BJ (cell line): ENCODE data around the gene HSPA6. TPM values are rescaled to one million over a fixed set of nuclear protein-coding genes. Genes with fewer than 3 reads are reported as not detected.
A peak's percentile ranks its signal among the peaks of the same experiment; 100 is the strongest.
"Not testable (repeated sequence)": the region's sequence is repeated elsewhere in the genome, so short reads cannot be mapped to it uniquely, and the experiment has no call there.

Experiments used
- CTCF ChIA-PET: fragments of 350-600 bp; formaldehyde crosslinking; extraction: SDS; loops from one replicate; lab custom pipeline; 2021; ENCODE audit warnings: antibody characterized with exemption, inconsistent platforms; lab: Yijun Ruan, JAX
- POLR2A ChIA-PET: fragments of 300-600 bp; sonication (Branson Sonifier 250); formaldehyde crosslinking; extraction: SDS; loops from one replicate; lab custom pipeline; 2021; ENCODE audit warnings: antibody characterized with exemption; lab: Charles Lee
- DNase-seq: peaks from one replicate; pipeline ENCODE4 v3.0.0-alpha.2; 2011; ENCODE audit warnings: low read depth
- H3K27me3 ChIP-seq: 2 replicates; pipeline ENCODE4 v1.6.0; 2011; ENCODE audit warnings: low read length; ENCODE audit not compliant: control insufficient read depth, insufficient read depth
- H3K36me3 ChIP-seq: 2 replicates; pipeline ENCODE4 v1.5.1; 2011; ENCODE audit warnings: low read length; ENCODE audit not compliant: control insufficient read depth, insufficient read depth
- H3K4me3 ChIP-seq: 2 replicates; pipeline ENCODE4 v1.5.1; 2011; ENCODE audit warnings: low read depth, mild to moderate bottlenecking, control low read depth, low read length
- polyA plus RNA-seq: library from polyadenylated mRNA; depleted of rRNA; stranded (reverse); fragments of >200 nt; gene quantifications from 2 replicates; pipeline ENCODE4 v1.2.3, GENCODE V29; 2011

Gene HSPA6
- polyA plus RNA-seq, 1 experiment: 0.04 TPM

GRCh38 chr1:161523041-161523816, 1.1 kb upstream of the HSPA6 start:
- H3K36me3 ChIP-seq, H3K4me3 ChIP-seq, POLR2A ChIA-PET, DNase-seq, CTCF ChIA-PET, H3K27me3 ChIP-seq: not testable (repeated sequence)

- H3K36me3 ChIP-seq, POLR2A ChIA-PET, H3K27me3 ChIP-seq, CTCF ChIA-PET, DNase-seq: not testable (repeated sequence)
- peak overlapping the region; percentile 40 for H3K4me3 ChIP-seq
Observed at GRCh38 chr1:161524742-161525291, 477 bp downstream of the HSPA6 start.

DNA sequence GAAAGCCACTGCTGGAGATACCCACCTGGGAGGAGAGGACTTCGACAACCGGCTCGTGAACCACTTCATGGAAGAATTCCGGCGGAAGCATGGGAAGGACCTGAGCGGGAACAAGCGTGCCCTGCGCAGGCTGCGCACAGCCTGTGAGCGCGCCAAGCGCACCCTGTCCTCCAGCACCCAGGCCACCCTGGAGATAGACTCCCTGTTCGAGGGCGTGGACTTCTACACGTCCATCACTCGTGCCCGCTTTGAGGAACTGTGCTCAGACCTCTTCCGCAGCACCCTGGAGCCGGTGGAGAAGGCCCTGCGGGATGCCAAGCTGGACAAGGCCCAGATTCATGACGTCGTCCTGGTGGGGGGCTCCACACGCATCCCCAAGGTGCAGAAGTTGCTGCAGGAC, 981 bp downstream of the HSPA6 start:
- CTCF ChIA-PET, H3K4me3 ChIP-seq, DNase-seq: not testable (repeated sequence)

DNA sequence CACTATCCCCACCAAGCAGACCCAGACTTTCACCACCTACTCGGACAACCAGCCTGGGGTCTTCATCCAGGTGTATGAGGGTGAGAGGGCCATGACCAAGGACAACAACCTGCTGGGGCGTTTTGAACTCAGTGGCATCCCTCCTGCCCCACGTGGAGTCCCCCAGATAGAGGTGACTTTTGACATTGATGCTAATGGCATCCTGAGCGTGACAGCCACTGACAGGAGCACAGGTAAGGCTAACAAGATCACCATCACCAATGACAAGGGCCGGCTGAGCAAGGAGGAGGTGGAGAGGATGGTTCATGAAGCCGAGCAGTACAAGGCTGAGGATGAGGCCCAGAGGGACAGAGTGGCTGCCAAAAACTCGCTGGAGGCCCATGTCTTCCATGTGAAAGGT, 1.6 kb downstream of the HSPA6 start:
- H3K36me3 ChIP-seq: not testable (repeated sequence)

More for the DNA sequence above, 981 bp downstream of the HSPA6 start:
- H3K27me3 ChIP-seq, POLR2A ChIA-PET, H3K36me3 ChIP-seq: not testable (repeated sequence)

GRCh38 chr1:161528550-161528949, 4.2 kb downstream of the HSPA6 start:
- CTCF ChIA-PET, H3K4me3 ChIP-seq, DNase-seq, H3K27me3 ChIP-seq, H3K36me3 ChIP-seq, POLR2A ChIA-PET: not testable (repeated sequence)

More for the DNA sequence above, 1.6 kb downstream of the HSPA6 start:
- CTCF ChIA-PET, DNase-seq, H3K4me3 ChIP-seq, H3K27me3 ChIP-seq, POLR2A ChIA-PET: not testable (repeated sequence)

- CTCF ChIA-PET, H3K27me3 ChIP-seq, H3K36me3 ChIP-seq, DNase-seq, POLR2A ChIA-PET, H3K4me3 ChIP-seq: not testable (repeated sequence)
Observed at GRCh38 chr1:161529463-161530104, 5.2 kb downstream of the HSPA6 start.

DNA sequence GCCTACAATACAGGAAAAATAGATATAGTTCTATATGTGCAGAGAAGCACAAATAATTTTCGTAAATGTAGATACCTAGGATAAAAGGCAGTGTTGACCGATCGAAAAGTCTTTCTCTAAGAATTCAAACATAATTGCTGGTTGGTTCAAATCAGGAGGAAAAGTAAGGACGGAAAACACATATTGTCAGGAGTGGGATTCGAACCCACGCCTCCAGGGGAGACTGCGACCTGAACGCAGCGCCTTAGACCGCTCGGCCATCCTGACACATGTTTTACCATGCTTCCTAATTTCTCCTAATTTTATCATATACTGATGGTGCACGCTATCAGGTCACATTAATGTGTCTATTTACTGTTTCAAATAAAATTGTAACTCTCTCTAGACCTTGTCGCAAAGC, 5.8 kb downstream of the HSPA6 start:
- H3K27me3 ChIP-seq, POLR2A ChIA-PET, H3K36me3 ChIP-seq, DNase-seq: not testable (repeated sequence)
- CTCF ChIA-PET: interaction anchor here (1.2 kb wide), 1 partner anchor 208 kb away, joined by 4 read pairs; no protein-coding TSS in a partner anchor
- H3K4me3 ChIP-seq: peak overlapping the region; percentile 59

DNA sequence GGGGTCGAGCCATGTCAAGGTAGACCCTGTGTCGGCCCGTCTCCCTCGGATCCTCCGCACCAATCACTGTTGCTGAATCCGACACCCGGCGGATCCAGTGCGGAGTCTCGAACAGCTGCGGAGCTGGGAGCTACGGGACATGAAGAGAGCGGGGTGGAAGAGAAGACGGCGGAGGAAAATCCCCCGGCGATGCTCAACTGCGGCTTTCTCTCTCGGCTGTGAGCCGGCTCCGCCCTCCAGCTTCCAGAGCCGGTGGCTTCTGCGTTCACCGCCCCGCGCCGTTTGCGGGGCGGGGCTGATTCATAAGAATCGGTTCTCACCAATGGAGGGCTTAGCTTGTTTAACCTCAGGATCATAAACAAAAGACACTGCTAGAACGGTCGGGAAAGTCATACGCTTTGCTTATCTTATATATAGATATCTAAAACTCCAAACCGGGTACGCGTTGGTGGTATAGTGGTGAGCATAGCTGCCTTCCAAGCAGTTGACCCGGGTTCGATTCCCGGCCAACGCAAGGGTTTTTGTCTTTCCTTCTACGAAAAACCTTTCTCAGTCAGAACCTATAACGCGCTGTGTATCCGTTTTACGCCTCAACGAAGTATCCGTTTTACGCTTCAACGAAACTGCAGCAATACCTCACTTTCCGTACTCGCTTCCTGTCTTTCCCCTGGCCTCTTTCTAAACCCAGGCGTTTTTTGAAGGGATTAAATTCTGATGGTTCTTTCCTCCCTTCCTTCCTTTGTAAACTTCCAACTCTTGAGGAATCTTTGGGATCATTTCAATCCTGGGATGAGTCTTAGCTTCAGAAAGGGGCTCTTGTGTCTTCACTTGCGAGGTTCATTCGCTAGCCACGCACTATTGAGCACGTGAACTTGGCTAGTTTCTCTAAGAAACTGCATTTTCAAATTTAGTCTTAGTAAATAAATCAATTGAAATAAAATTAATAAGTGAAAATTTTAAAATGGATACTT, 6.6 kb downstream of the HSPA6 start:
- DNase-seq: peak; percentile 66
- H3K36me3 ChIP-seq, POLR2A ChIA-PET, H3K27me3 ChIP-seq: not testable (repeated sequence)
- CTCF ChIA-PET: interaction anchor here (0.9 to 1.2 kb wide), 2 partner anchors 208 to 211 kb away, joined by 4 to 5 read pairs; no protein-coding TSS in a partner anchor
- peak overlapping the region; percentile 59 for H3K4me3 ChIP-seq
